ENCODE measurements around the gene AOPEP. TPM values are rescaled to one million over a fixed set of nuclear protein-coding genes. Genes with fewer than 3 reads are reported as not detected.

AOPEP gene
- total and polyA plus RNA-seq, 2 of the 13 experiments (the other 11 are each of a cell fraction or from before 2014, with no cell fraction given), result 22.2 to 41.6 TPM

GRCh38 chr9:95099321-95100070, 373.0 kb downstream of the AOPEP start (continued):
- peak; percentile 76 for TF ChIP-seq AGO2 (optimal IDR thresholded peaks at IDR 0.05; ENCODE audit: low read depth, low read length)

- TF ChIP-seq SMAD1 (CRISPR knock-in tag; IDR thresholded peaks at IDR 0.05; ENCODE audit: borderline replicate concordance, low read depth) (no peak), CBX5 (CRISPR knock-in tag; IDR thresholded peaks at IDR 0.05; ENCODE audit: borderline replicate concordance) (no peak), GMEB1 (CRISPR knock-in tag; IDR thresholded peaks at IDR 0.05; ENCODE audit: borderline replicate concordance) (no peak), EZH2 (conservative IDR thresholded peaks at IDR 0.05; ENCODE audit: low read depth, low read length) (no peak), GATAD2A (CRISPR knock-in tag; IDR thresholded peaks at IDR 0.05) (no peak), UBTF (CRISPR knock-in tag; IDR thresholded peaks at IDR 0.05) (no peak), TFDP1 (CRISPR knock-in tag; IDR thresholded peaks at IDR 0.05; ENCODE audit: borderline replicate concordance) (no peak)
- ATAC-seq (no peak), DNase-seq (ENCODE audit: low spot score) (no peak), FAIRE-seq (no peak)
- Histone ChIP-seq H2AFZ (ENCODE audit: low read length) (no peak overlapping the region), H4K20me1 (ENCODE audit: insufficient read depth, low read length) (no peaks in the 10 kb centered on the region), H3K27ac (ENCODE audit: extremely low read length, insufficient read depth, low read length) (no peak overlapping the region), H3K36me3 (replicated peaks in 1 of 2; ENCODE audit: control insufficient read depth in 1 of 2, insufficient read depth in 2 of 2, low read length in 2 of 2) (peaks cover 8 to 20% of the 10 kb centered on the region in 2 experiments; a peak in 4 of 5 replicates), H3K9me3 (ENCODE audit: low read length) (no peaks in the 10 kb centered on the region), H3K4me3 (replicated peaks in 1 of 3; ENCODE audit: insufficient read depth in 1 of 3, low read depth in 2 of 3, low read length in 3 of 3) (no peak overlapping the region), H3K27me3 (ENCODE audit: control insufficient read depth in 1 of 2, insufficient read depth in 2 of 2, low read length in 2 of 2) (no peaks in the 10 kb centered on the region), H3K4me2 (ENCODE audit: low read depth, low read length) (no peak overlapping the region), H3K79me2 (ENCODE audit: insufficient read depth, low read length) (no peaks in the 10 kb centered on the region), H3K4me1 (ENCODE audit: insufficient read depth, low read length) (no peaks in the 10 kb centered on the region), H3K9ac (ENCODE audit: insufficient read depth, low read depth, low read length) (no peak overlapping the region)
- WGBS (ENCODE audit: low lambda C conversion rate), result 86% methylated on average over 3 of the region's 4 CpGs
- intact Hi-C loops (cut with micrococcal nuclease; ENCODE audit: unreplicated experiment), result no loop called here
- ChIA-PET CTCF (ENCODE audit: low intra/inter-chr PET ratio, low total read pairs) (no interaction called here), POLR2A (no interaction called here)
- BruUV-seq (replicated peaks), result no TSS peak
- in situ Hi-C loops (cut with HindIII; ENCODE audit: extremely low pct_ligation_motif_present, low pct_unique_long_range_greater_than_20kb), result no loop called here
Measured at GRCh38 chr9:95100071-95100627, 373.6 kb downstream of the AOPEP start.
